Heart left ventricle (tissue), 16 donors: ENCODE data around the gene TARBP1. TPM values are rescaled to one million over a fixed set of nuclear protein-coding genes. Genes with fewer than 3 reads are reported as not detected.

Experiments
- ATAC-seq, 4 donors: fragments of 200-7000 bp; cut with Tn5 transposase; one replicate each; pipeline ENCODE4 v1.9.1; 2020 to 2022; ENCODE audit warnings: moderate library complexity in 4 of 4, mild to moderate bottlenecking in 3 of 4, moderate number of reproducible peaks in 1 of 4
- DNase-seq, 5 donors: peaks; one replicate each; pipeline ENCODE4 v3.0.0-alpha.2; 2020
- H3K27ac ChIP-seq, 12 donors: fragments of 200-600 bp; sonication (generic) in 4 of 12; one replicate each; pipeline versions ENCODE4 v1.5.0 to v1.8.0; 2016 to 2022; ENCODE audit warnings: mild to moderate bottlenecking in 2 of 12
- H3K27me3 ChIP-seq, 9 donors: fragments of 200-600 bp; sonication (generic) in 2 of 9; one replicate each; pipeline versions ENCODE4 v1.5.1 to v1.8.0; 2016 to 2022; ENCODE audit warnings: mild to moderate bottlenecking in 3 of 9
- H3K36me3 ChIP-seq, 9 donors: fragments of 200-600 bp; sonication (generic) in 2 of 9; one replicate each; pipeline versions ENCODE4 v1.5.0 to v1.8.0; 2018 to 2022; ENCODE audit warnings: mild to moderate bottlenecking in 2 of 9
- H3K4me1 ChIP-seq, 12 donors: fragments of 200-600 bp; sonication (generic) in 4 of 12; one replicate each; pipeline versions ENCODE4 v1.5.0 to v1.8.0; 2016 to 2022; ENCODE audit warnings: mild to moderate bottlenecking in 3 of 12
- H3K4me3 ChIP-seq, 12 donors: fragments of 200-600 bp; sonication (generic) in 4 of 12; one replicate each; pipeline versions ENCODE4 v1.5.0 to v1.8.0; 2017 to 2022; ENCODE audit warnings: mild to moderate bottlenecking in 9 of 12, moderate library complexity in 4 of 12
- H3K9me3 ChIP-seq, 12 donors: fragments of 200-600 bp; sonication (generic) in 4 of 12; one replicate each; pipeline versions ENCODE4 v1.5.0 to v1.8.0; 2016 to 2022; ENCODE audit warnings: mild to moderate bottlenecking in 1 of 12
- CTCF ChIP-seq, 12 donors: fragments of 200-600 bp; sonication (generic) in 4 of 12; IDR thresholded peaks; one replicate each; pipeline versions ENCODE4 v1.5.0 to v1.8.0; 2018 to 2022; ENCODE audit warnings: antibody characterized with exemption in 12 of 12, mild to moderate bottlenecking in 5 of 12
- POLR2A ChIP-seq, 2 donors: fragments of 450-650 bp; IDR thresholded peaks; one replicate each; pipeline ENCODE4 v1.6.1; 2017; ENCODE audit warnings: antibody characterized with exemption in 2 of 2, mild to moderate bottlenecking in 2 of 2, moderate library complexity in 2 of 2
- WGBS, 4 donors: extraction: QIAGEN DNeasy Blood & Tissue Kit in 2 of 4; methylation state at CpG; one replicate each; pipeline versions ENCODE4 v1.1.5 to v1.1.7; 2013 to 2018; 5-methylcytosine and 5-hydroxymethylcytosine counted together
- intact Hi-C, 10 donors: fragments of 100-400 bp; cut with DNase I; formaldehyde crosslinking; loops; one replicate each; pipeline versions ENCODE4 v1.11.1 to v1.14.2; 2022
- polyA plus RNA-seq, 2 donors: library from polyadenylated mRNA; stranded (reverse); fragments of 200-250 nt; gene quantifications; one replicate each; pipeline ENCODE4 v1.2.3, GENCODE V29; 2013
- total RNA-seq, 9 donors: library from RNA; depleted of rRNA in 2 of 9; stranded (reverse); fragments of >200 nt in 2 of 9; fragmentation: NEBNext Ultra II Directional in 3 of 9; extraction: Animal tissue kit (Norgen Biotek cat#: 25700) in 3 of 9; gene quantifications; one replicate each; pipeline versions ENCODE4 v1.1.0 to v1.2.4, GENCODE V29; 2016 to 2023
- donor health status: ischemic (EF 13 %, LVEDD 7.1; RV severe dilation, severe dysfunction).
- donor health status: healthy with polysubstance abuse.
- donor health status: DM: no; HTN: yes; CAD: no.
- donor health status: DM: no; HTN: no; CAD: no.
- donor health status: ischemic (EF 25% LVEDD 6.9; RV normal size, moderate dysfunction).
- donor health status: ischemic (EF 25% LVEDD 5.7; RV mildly dilated, moderate dysfunction).
- donor health status: healthy.
- donor health status: DM: yes; HTN: yes; CAD: no.
- donor health status: ischemic (EF 35%, LVEDD 5.7; RV mildly dilated, moderate dysfunction).
- donor health status: nonischemic (EF 11% LVEDD 7.7; RV severe dilation, severe dysfunction).
- donor health status: DM: yes; HTN: yes; CAD: no.
- donor health status: PGD.
- donor health status: ischemic (EF 29% LVEDD 5.4; RV normal size, mild dysfunction).
- donor health status: nonischemic (EF 23%, LVEDD 6.1; RV moderate dilation, normal function).

The TARBP1 gene
- total and polyA plus RNA-seq, 11 donors: 4.8 to 18.2 (median 9.9) TPM

GRCh38 chr1:234413485-234413884 lies 65.5 kb downstream of the TARBP1 start:
- Histone ChIP-seq H3K36me3 (peaks cover 0 to 84% (median 57%) of the 10 kb centered on the region in 9 donors), H3K27me3 (no peaks in the 10 kb centered on the region), H3K4me3 (no peak overlapping the region), H3K27ac (no peak overlapping the region), H3K9me3 (no peaks in the 10 kb centered on the region), H3K4me1 (no peaks in the 10 kb centered on the region)
- DNase-seq (no peak), ATAC-seq (no peak)
- 95 to 98% (median 97%) methylated on average over 9 of the region's 9 CpGs for WGBS, 4 donors
- intact Hi-C loops: no loop called here
- TF ChIP-seq POLR2A (IDR thresholded peaks at IDR 0.05) (no peak), CTCF (IDR thresholded peaks at IDR 0.05) (no peak)

- 90 to 93% (median 91%) methylated on average over 11 of the region's 11 CpGs for WGBS, 4 donors
- Histone ChIP-seq H3K9me3 (no peaks in the 10 kb centered on the region), H3K4me3 (no peak overlapping the region), H3K4me1 (no peaks in the 10 kb centered on the region), H3K27me3 (no peaks in the 10 kb centered on the region), H3K36me3 (peaks cover 0 to 84% (median 57%) of the 10 kb centered on the region in 9 donors), H3K27ac (no peak overlapping the region)
- DNase-seq: no peak
- no peak for ATAC-seq
- intact Hi-C loops: no loop called here
- no peak for TF ChIP-seq POLR2A (IDR thresholded peaks at IDR 0.05)
- TF ChIP-seq CTCF (IDR thresholded peaks at IDR 0.05): no peak
These were observed 66.1 kb downstream of the TARBP1 start for GRCh38 chr1:234412830-234413229.

GRCh38 chr1:234409328-234409727 lies 69.7 kb downstream of the TARBP1 start:
- WGBS, 4 donors: 83 to 87% (median 86%) methylated on average over 5 of the region's 5 CpGs
- DNase-seq (no peak), ATAC-seq (no peak)
- intact Hi-C loops: no loop called here
- no peaks in the 10 kb centered on the region for H3K27me3 ChIP-seq
- TF ChIP-seq POLR2A (IDR thresholded peaks at IDR 0.05): no peak
- no peak for TF ChIP-seq CTCF (IDR thresholded peaks at IDR 0.05)
- H3K36me3 ChIP-seq: peaks cover 0 to 64% (median 35%) of the 10 kb centered on the region in 9 donors
- H3K4me1 ChIP-seq: peaks cover 0 to 9% (median 0%) of the 10 kb centered on the region in 12 donors
- H3K9me3 ChIP-seq: no peaks in the 10 kb centered on the region
- H3K27ac ChIP-seq: no peak overlapping the region
- no peak overlapping the region for H3K4me3 ChIP-seq

GRCh38 chr1:234408757-234409156 lies 70.2 kb downstream of the TARBP1 start:
- Histone ChIP-seq H3K36me3 (peaks cover 0 to 58% (median 32%) of the 10 kb centered on the region in 9 donors), H3K27ac (no peak overlapping the region), H3K9me3 (no peaks in the 10 kb centered on the region), H3K4me1 (peaks cover 0 to 9% (median 0%) of the 10 kb centered on the region in 12 donors), H3K4me3 (no peak overlapping the region), H3K27me3 (no peaks in the 10 kb centered on the region)
- ATAC-seq: no peak
- DNase-seq: no peak
- WGBS, 4 donors: 93 to 97% (median 94%) methylated on average over 9 of the region's 9 CpGs
- no peak for TF ChIP-seq POLR2A (IDR thresholded peaks at IDR 0.05)
- no peak for TF ChIP-seq CTCF (IDR thresholded peaks at IDR 0.05)
- intact Hi-C loops: no loop called here
